Umbilical cord (tissue), 2 donors: ENCODE results near the gene PTK6. TPM values are rescaled to one million over a fixed set of nuclear protein-coding genes. Genes with fewer than 3 reads are reported as not detected.
"Not testable (repeated sequence)": the region's sequence is repeated elsewhere in the genome, so short reads cannot be mapped to it uniquely, and the experiment has no call there.

Experiments used
- DNase-seq: peaks from one replicate; pipeline ENCODE4 v3.0.0-alpha.2; 2015; ENCODE audit warnings: low spot score
- total RNA-seq: library from RNA; depleted of rRNA; stranded (reverse); fragments of >200 nt; gene quantifications from one replicate; pipeline ENCODE4 v1.2.3, GENCODE V29; 2014; ENCODE audit warnings: low replicate concordance; ENCODE audit not compliant: insufficient read depth

Gene PTK6
- total RNA-seq, 1 donor from 2014 or later, result 1.2 TPM

GRCh38 chr20:63495167-63495720 lies 41.9 kb downstream of the PTK6 start:
- no peak for DNase-seq

- DNase-seq, result no peak
Measured at GRCh38 chr20:63494420-63495166, 42.6 kb downstream of the PTK6 start.

GRCh38 chr20:63494084-63494419 lies 43.1 kb downstream of the PTK6 start:
- DNase-seq, result no peak

- no peak for DNase-seq
Measured at GRCh38 chr20:63493563-63494020, 43.6 kb downstream of the PTK6 start.

- DNase-seq, result no peak
Measured at GRCh38 chr20:63492982-63493381, 44.2 kb downstream of the PTK6 start.

- no peak for DNase-seq
Measured at GRCh38 chr20:63492518-63492917, 44.7 kb downstream of the PTK6 start.

GRCh38 chr20:63491635-63492230 lies 45.4 kb downstream of the PTK6 start:
- no peak for DNase-seq

- DNase-seq, result no peak
Measured at GRCh38 chr20:63491078-63491477, 46.1 kb downstream of the PTK6 start.

GRCh38 chr20:63490416-63490815 lies 46.8 kb downstream of the PTK6 start:
- DNase-seq, result no peak

- DNase-seq, result no peak
Measured at GRCh38 chr20:63488315-63489251, 48.6 kb downstream of the PTK6 start.

- DNase-seq, result no peak
Measured at GRCh38 chr20:63487781-63488241, 49.4 kb downstream of the PTK6 start.

- no peak for DNase-seq
Measured at GRCh38 chr20:63487116-63487764, 49.9 kb downstream of the PTK6 start.

GRCh38 chr20:63486300-63486855 lies 50.8 kb downstream of the PTK6 start:
- DNase-seq, result no peak

GRCh38 chr20:63484651-63485403 lies 52.3 kb downstream of the PTK6 start:
- DNase-seq, result no peak

- DNase-seq, result no peak
Measured at GRCh38 chr20:63484236-63484635, 52.9 kb downstream of the PTK6 start.

- DNase-seq, result no peak
Measured at GRCh38 chr20:63483834-63484233, 53.3 kb downstream of the PTK6 start.

GRCh38 chr20:63482021-63482587 lies 55.1 kb downstream of the PTK6 start:
- no peak for DNase-seq

GRCh38 chr20:63481503-63481902 lies 55.7 kb downstream of the PTK6 start:
- no peak for DNase-seq

- DNase-seq, result not testable (repeated sequence)
Measured at GRCh38 chr20:63479695-63480419, 57.3 kb downstream of the PTK6 start.
